Rectal smooth muscle tissue (tissue), 1 donor: ENCODE results near the gene SPEM3.
A peak's percentile ranks its signal among the peaks of the same experiment; 100 is the strongest.

Experiments
- H3K27ac ChIP-seq: one replicate; pipeline ENCODE4 v1.7.0; 2013; ENCODE audit warnings: low read depth, low read length, inconsistent platforms
- H3K27me3 ChIP-seq: one replicate; pipeline ENCODE4 v1.7.0; 2013; ENCODE audit warnings: low read length; ENCODE audit not compliant: control insufficient read depth, insufficient read depth
- H3K36me3 ChIP-seq: one replicate; pipeline ENCODE4 v1.7.0; 2013; ENCODE audit warnings: low read length; ENCODE audit not compliant: control insufficient read depth, insufficient read depth
- H3K4me1 ChIP-seq: one replicate; pipeline ENCODE4 v1.7.0; 2013; ENCODE audit warnings: low read length; ENCODE audit not compliant: control insufficient read depth, insufficient read depth
- H3K4me3 ChIP-seq: one replicate; pipeline ENCODE4 v1.7.0; 2013; ENCODE audit warnings: low read length
- H3K9ac ChIP-seq: one replicate; pipeline ENCODE4 v1.7.0; 2013; ENCODE audit warnings: low read length

The SPEM3 gene

DNA sequence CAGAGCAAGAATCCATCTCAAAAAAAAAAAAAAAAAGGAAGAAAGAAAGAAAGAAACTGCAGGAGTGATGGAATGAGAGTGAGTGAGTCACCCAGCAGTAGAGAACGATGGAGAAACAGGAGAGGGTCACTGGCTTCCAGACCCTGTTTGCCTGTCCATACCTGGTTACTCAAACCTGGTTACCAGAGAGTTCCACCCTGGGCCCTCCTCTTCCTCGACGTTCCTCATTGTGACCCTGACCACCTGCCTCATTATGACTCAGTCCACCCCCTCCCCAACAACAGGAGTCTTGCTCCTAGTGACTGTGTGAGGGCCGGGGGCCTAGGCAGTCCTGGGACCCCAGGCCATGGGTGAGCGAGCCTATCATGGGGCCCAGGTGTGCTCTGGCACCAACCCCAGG is at the start of gene SPEM3:
TSS of gene SPEM3 (plus strand) at position 301 of the 400 bp plus-strand sequence. CDS start at position 347, 46 bp downstream.
- Histone ChIP-seq H3K4me1 (no peaks in the 10 kb centered on the region), H3K4me3 (no peak within 1 kb of the TSS), H3K9ac (no peak within 1 kb of the TSS), H3K36me3 (no peaks in the 10 kb centered on the region), H3K27ac (no peak within 1 kb of the TSS), H3K27me3 (no peaks in the 10 kb centered on the region)

DNA sequence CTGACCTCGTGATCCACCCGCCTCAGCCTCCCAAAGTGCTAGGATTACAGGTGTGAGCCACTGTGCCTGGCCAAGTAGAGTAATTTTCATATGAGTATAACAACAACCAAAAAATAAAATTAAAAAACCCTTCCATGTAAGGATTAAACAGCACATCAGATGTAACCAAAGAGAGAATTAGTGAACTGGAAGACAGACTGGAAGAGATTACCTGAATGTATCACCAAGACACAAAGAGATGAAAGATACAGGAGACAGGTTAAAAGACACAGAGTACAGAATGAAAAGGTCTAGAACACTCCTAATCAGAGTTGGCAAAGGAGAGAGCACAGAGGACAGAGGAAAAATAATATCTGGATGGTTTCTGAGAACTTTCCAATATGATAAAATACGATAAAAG is 49.5 kb upstream of the SPEM3 start:
- peaks cover 13% of the 10 kb centered on the region for H3K4me1 ChIP-seq
- H3K36me3 ChIP-seq, result no peaks in the 10 kb centered on the region
- no peak overlapping the region for H3K27ac ChIP-seq
- no peak overlapping the region for H3K4me3 ChIP-seq
- no peaks in the 10 kb centered on the region for H3K27me3 ChIP-seq
- H3K9ac ChIP-seq, result no peak overlapping the region

DNA sequence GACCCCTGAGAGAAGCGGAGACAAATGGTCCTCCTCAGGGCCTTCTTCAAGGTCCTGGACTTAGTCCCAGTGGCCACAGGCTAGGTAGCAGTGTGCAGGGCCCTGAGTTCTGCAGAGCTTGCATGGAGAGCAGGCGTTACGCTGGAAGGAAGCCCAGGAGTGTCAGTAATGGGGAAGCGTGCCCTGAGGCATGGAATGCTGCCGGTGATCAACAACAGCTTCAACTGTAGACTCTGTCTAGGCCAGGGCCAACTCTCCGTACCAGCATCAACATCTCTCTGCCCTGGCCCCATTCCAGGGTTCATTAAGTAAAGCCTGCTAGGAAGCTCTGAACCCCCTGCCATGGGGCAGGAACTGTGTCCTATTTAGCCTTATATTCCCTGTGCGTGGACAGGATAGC is 48.3 kb upstream of the SPEM3 start:
- Histone ChIP-seq H3K27ac (peak overlapping the region; percentile 12), H3K27me3 (no peaks in the 10 kb centered on the region)

DNA sequence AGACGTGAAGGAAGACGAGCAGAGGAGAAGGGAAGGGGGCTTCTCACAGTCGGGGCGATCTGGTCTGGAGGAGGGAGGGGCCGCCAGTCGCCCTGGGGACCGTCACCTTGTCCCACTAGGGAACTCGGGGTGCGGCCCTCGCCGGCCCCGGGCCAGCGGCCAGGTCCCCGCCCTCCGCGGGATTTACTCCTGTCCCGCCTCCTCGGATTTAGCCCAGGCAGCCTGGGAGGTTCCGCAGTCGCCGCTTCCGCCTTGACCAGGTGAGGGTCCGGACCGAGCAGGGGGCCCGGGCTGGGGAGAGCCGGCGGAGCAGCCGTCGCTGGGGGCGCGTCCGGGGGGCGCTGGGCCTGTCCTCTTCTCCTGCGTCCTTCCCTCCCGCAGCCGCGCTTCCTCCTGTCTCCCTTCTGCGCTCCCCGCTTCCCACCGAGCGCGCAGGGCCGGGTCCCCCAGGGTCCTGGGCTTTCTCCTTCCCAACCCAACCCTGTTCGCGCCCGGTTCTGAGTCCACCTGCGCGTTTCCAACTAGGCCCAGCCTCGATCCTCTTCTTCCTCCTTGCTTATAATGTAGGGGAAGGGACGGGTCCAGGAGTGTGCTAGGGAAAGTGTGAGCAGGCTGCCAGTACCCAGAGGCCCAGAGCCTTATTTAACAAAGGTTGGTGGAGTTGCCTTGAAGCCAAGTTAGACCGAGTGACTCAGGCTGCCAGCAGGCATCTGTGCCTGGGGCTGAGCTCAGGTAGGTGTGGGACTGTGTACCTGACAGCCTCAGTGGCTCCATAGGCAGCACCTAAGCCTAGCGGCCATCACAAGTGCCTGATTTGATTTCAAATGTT is 47.6 kb upstream of the SPEM3 start, which contains the start of gene TNK1:
TSS of gene TNK1 (plus strand) at position 235 of the 829 bp plus-strand sequence. CDS start 1,838 bp downstream, outside the sequence.
- no peaks in the 10 kb centered on the region for H3K27me3 ChIP-seq
- H3K27ac ChIP-seq, result peak within 1 kb of the TSS; percentile 12
- peak within 1 kb of the TSS; percentile 75 for H3K4me3 ChIP-seq
- peak within 1 kb of the TSS; percentile 13 for H3K9ac ChIP-seq
- peaks cover 13% of the 10 kb centered on the region for H3K4me1 ChIP-seq
- H3K36me3 ChIP-seq, result no peaks in the 10 kb centered on the region

More for the DNA sequence above, 48.3 kb upstream of the SPEM3 start:
- Histone ChIP-seq H3K9ac (peak overlapping the region; percentile 10), H3K36me3 (no peaks in the 10 kb centered on the region), H3K4me3 (peak overlapping the region; percentile 75), H3K4me1 (peaks cover 13% of the 10 kb centered on the region)

DNA sequence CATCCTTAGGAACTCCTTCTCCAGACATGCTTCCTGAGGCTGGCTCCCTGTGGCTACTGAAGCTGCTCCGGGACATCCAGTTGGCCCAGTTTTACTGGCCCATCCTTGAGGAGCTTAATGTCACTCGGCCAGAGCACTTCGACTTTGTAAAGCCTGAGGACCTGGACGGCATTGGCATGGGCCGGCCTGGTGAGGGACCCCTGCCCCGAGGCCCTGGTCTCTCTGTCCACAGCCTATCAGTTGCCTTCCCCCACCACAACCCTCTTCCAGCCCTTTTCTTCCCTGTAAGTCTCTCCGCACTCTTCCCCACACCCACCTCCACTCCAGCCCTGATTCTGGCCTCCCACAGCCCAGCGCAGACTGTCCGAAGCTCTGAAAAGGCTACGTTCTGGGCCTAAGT is 45.8 kb upstream of the SPEM3 start:
- no peaks in the 10 kb centered on the region for H3K36me3 ChIP-seq
- H3K4me3 ChIP-seq, result no peak overlapping the region
- H3K4me1 ChIP-seq, result peaks cover 13% of the 10 kb centered on the region
- no peaks in the 10 kb centered on the region for H3K27me3 ChIP-seq
- no peak overlapping the region for H3K27ac ChIP-seq
- H3K9ac ChIP-seq, result no peak overlapping the region

DNA sequence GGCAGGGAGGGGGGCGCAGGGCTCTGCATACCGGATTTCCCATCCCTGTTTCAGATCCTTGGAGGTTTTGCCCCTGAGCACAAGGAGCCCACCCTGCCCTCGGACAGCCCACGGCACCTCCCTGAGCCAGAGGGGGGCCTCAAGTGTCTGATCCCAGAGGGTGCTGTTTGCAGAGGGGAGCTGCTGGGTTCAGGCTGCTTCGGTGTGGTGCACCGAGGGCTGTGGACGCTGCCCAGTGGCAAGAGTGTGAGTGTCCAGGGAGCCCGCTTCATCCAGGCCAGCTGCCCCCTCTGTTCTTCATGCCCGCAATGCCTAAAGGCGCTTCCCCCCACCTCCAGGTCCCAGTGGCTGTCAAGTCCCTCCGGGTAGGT is 45.3 kb upstream of the SPEM3 start:
- H3K9ac ChIP-seq, result no peak overlapping the region
- peaks cover 13% of the 10 kb centered on the region for H3K4me1 ChIP-seq
- peak overlapping the region; percentile 49 for H3K4me3 ChIP-seq
- H3K27ac ChIP-seq, result no peak overlapping the region
- H3K36me3 ChIP-seq, result no peaks in the 10 kb centered on the region
- no peaks in the 10 kb centered on the region for H3K27me3 ChIP-seq

DNA sequence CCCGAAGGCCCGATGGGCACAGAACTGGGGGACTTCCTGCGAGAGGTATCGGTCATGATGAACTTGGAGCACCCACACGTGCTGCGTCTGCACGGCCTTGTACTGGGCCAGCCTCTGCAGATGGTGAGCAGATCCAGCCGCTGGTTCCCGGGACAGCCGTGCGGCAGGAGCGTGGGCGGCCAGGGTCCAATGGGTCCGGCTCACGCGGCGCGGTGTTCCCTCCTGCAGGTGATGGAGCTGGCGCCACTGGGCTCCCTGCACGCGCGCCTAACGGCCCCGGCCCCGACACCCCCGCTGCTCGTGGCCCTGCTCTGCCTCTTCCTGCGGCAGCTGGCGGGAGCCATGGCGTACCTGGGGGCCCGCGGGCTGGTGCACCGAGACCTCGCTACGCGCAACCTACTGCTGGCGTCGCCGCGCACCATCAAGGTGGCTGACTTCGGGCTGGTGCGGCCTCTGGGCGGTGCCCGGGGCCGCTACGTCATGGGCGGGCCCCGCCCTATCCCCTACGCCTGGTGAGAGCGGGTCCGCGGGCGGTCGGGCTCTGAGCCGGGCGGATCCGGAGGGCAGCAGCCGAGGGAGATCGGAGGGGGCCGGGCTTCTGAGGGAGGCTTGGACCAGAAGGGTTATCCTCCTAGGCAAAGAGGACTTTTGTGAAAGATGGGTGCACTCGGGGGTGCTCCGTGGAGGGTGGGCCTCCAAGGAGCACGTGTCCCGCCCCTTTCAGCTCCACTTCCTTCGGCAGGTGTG is 44.7 kb upstream of the SPEM3 start:
- peaks cover 13% of the 10 kb centered on the region for H3K4me1 ChIP-seq
- peak overlapping the region; percentile 49 for H3K4me3 ChIP-seq
- H3K36me3 ChIP-seq, result peaks cover under 1% of the 10 kb centered on the region
- H3K27ac ChIP-seq, result no peak overlapping the region
- H3K9ac ChIP-seq, result no peak overlapping the region
- no peaks in the 10 kb centered on the region for H3K27me3 ChIP-seq

DNA sequence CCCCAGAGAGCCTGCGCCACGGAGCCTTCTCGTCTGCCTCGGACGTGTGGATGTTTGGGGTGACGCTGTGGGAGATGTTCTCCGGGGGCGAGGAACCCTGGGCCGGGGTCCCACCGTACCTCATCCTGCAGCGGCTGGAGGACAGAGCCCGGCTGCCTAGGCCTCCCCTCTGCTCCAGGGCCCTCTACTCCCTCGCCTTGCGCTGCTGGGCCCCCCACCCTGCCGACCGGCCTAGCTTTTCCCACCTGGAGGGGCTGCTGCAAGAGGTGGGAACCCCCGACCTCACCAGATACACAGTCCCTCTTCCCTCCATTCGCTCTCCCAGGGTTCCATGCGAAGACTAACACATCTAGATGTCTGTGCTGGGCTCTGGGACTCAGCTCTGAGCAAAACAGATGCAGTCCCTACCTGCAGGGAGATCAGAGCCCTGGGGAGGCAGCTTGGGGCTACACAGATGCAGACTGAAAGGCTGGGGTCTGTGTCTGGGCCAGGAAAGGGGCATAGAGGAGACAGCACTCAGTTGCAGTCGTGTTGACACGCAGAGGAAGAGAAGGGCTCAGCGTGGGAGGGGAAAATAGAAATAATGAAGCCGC is 44.1 kb upstream of the SPEM3 start:
- H3K9ac ChIP-seq, result no peak overlapping the region
- H3K4me1 ChIP-seq, result peaks cover 13% of the 10 kb centered on the region
- H3K36me3 ChIP-seq, result peaks cover 5% of the 10 kb centered on the region
- H3K27ac ChIP-seq, result no peak overlapping the region
- no peaks in the 10 kb centered on the region for H3K27me3 ChIP-seq
- peak overlapping the region; percentile 49 for H3K4me3 ChIP-seq

DNA sequence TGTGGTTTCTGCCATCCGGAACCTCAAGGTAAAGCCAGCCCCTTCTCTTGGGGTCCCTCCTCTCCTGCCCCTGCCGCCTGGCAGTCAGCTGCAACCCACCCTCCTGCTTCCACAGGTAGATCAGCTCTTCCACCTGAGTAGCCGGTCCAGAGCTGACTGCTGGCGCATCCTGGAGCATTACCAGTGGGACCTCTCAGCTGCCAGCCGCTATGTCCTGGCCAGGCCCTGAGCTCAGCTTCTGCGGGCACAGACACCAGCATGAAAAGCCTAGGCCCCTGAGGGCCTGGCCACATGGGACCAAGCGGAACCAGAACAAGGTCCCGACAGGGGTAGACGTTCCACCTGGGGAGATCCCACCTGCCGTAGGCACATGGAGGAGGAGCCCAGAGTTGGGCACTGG is 39.8 kb upstream of the SPEM3 start:
- no peak overlapping the region for H3K27ac ChIP-seq
- no peaks in the 10 kb centered on the region for H3K27me3 ChIP-seq
- no peak overlapping the region for H3K4me3 ChIP-seq
- H3K36me3 ChIP-seq, result peaks cover 10% of the 10 kb centered on the region
- H3K4me1 ChIP-seq, result peaks cover under 1% of the 10 kb centered on the region
- no peak overlapping the region for H3K9ac ChIP-seq

DNA sequence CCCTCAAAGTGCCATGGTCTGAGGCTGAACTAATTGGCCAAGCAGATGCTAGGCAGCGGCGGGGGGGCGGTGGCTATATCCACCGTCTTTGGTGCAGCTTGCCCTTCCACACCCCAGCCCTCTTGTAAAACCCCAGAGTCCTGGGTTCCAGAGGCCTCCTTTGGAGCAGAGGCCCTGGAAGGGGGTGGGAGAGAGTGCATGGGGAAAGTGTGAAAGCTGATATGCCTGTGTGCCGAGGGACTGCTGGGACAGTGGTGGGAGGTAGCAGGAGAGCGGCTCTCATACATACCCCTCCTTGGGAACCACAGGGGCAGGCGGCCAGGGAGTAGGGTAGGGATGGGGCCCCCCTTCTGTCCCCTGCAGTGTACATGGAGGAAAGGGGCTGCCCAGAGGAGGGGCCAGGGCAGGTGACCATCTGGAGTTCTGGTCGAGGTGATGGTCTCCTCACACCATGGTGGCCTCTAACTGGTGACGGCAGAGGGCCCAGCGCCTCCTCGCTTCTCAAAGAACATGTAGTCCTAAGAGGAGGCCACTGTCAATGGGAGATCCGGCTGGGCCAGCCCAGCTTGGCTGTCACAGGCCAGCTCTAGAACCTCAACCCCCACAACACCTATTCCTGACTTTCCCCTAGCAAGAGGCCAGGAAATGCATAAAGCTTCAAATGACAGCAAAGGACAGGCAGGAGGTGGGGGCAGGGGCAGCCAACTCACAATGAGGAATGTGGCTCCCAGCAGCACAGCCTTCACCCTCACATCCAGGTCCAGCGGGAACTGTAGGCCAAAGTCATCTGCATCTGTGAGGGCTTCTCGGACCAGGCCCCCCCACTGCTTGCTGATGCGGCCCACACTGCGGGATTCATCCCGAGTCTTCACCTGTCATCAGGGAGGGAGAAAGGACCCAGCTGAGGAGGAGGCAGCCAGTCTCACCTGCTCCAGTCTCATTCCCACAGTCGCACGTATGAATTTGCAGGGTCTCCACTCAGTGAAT is 38.4 kb upstream of the SPEM3 start:
- no peak overlapping the region for H3K27ac ChIP-seq
- no peaks in the 10 kb centered on the region for H3K4me1 ChIP-seq
- H3K4me3 ChIP-seq, result no peak overlapping the region
- H3K9ac ChIP-seq, result no peak overlapping the region
- H3K27me3 ChIP-seq, result no peaks in the 10 kb centered on the region
- H3K36me3 ChIP-seq, result peaks cover 10% of the 10 kb centered on the region

DNA sequence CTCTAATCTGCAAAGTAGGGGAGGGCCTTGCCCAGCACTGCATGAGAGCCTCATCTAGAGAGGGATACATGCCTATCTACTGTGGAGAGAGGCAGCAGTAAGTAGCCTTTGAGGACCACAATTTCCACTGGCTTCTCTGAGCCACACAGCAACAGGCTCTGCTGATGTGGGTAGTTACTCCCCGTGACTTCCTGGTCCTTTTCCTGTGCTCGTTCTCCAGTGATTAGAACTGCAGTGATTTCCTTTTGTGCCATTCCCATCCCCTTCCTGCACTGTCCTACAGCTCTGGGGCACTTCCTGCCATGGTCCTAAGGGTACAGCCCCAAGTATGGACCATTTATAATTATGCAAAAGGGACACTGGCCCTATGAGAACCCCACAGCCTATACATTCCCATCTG is 37.4 kb upstream of the SPEM3 start:
- Histone ChIP-seq H3K4me3 (no peak overlapping the region), H3K4me1 (no peaks in the 10 kb centered on the region), H3K36me3 (peaks cover 10% of the 10 kb centered on the region), H3K27me3 (no peaks in the 10 kb centered on the region), H3K27ac (no peak overlapping the region), H3K9ac (no peak overlapping the region)
